Right lobe of liver (tissue), 4 donors: ENCODE results near the gene BAX.

Experiments used
- CTCF ChIP-seq, 4 donors: fragments of 200-600 bp in 3 of 4; fragments of 450-650 bp in 1 of 4; IDR thresholded peaks; one replicate each; pipeline versions ENCODE4 v1.5.1 to v1.8.0; 2016 to 2022; ENCODE audit warnings: antibody characterized with exemption in 4 of 4, mild to moderate bottlenecking in 2 of 4
- POLR2A ChIP-seq: fragments of 450-650 bp; IDR thresholded peaks from one replicate; pipeline ENCODE4 v1.6.1; 2017; ENCODE audit warnings: antibody characterized with exemption, mild to moderate bottlenecking
- donor health status: DM: no; HTN: no; CAD: no.
- donor health status: DM: no; HTN: no; CAD: no.
- donor health status: DM: no; HTN: yes; CAD: no.

GRCh38 chr19:48982280-48982679 is 27.6 kb downstream of the BAX start:
- no peak for TF ChIP-seq CTCF (IDR thresholded peaks at IDR 0.05)
- no peak for TF ChIP-seq POLR2A
